ENCODE results near the gene ZNF672. TPM values are rescaled to one million over a fixed set of nuclear protein-coding genes. Genes with fewer than 3 reads are reported as not detected.
"Not testable (repeated sequence)": the region's sequence is repeated elsewhere in the genome, so short reads cannot be mapped to it uniquely, and the experiment has no call there.

ZNF672 gene
- total and polyA plus RNA-seq, 2 of the 13 experiments (the other 11 are each of a cell fraction or from before 2014, with no cell fraction given) = 17.2 to 22.9 TPM

GRCh38 chr1:248886237-248886895 is 48.3 kb downstream of the ZNF672 start:
- FAIRE-seq (no peak), ATAC-seq (no peak), DNase-seq (ENCODE audit: low spot score) (no peak)
- in situ Hi-C loops (cut with HindIII; ENCODE audit: extremely low pct_ligation_motif_present, low pct_unique_long_range_greater_than_20kb) (no loop called here), intact Hi-C loops (cut with micrococcal nuclease; ENCODE audit: unreplicated experiment) (no loop called here)
- TF ChIP-seq RCOR2 (CRISPR knock-in tag; IDR thresholded peaks at IDR 0.05) (no peak), HBP1 (CRISPR knock-in tag; IDR thresholded peaks at IDR 0.05; ENCODE audit: low read depth) (no peak), BRD4 (CRISPR knock-in tag; IDR thresholded peaks at IDR 0.05) (no peak), ZNF672 (CRISPR knock-in tag; IDR thresholded peaks at IDR 0.05) (no peak), RARA (CRISPR knock-in tag; IDR thresholded peaks at IDR 0.05) (no peak), SRY (CRISPR knock-in tag; IDR thresholded peaks at IDR 0.05) (no peak), ZNF652 (CRISPR knock-in tag; IDR thresholded peaks at IDR 0.05; ENCODE audit: borderline replicate concordance, low read depth) (no peak), ZFP90 (CRISPR knock-in tag; IDR thresholded peaks at IDR 0.05; ENCODE audit: borderline replicate concordance) (no peak), HCFC1 (IDR thresholded peaks at IDR 0.05; ENCODE audit: low read depth, low read length) (no peak), MBD4 (IDR thresholded peaks at IDR 0.05; ENCODE audit: borderline replicate concordance, low read length) (no peak), ZNF615 (CRISPR knock-in tag; IDR thresholded peaks at IDR 0.05; ENCODE audit: borderline replicate concordance) (no peak), TCF12 (IDR thresholded peaks at IDR 0.05) (no peak), TCF12 (CRISPR knock-in tag; IDR thresholded peaks at IDR 0.05) (no peak)
- Histone ChIP-seq H3K9me3 (ENCODE audit: low read length) (no peaks in the 10 kb centered on the region), H3K9ac (ENCODE audit: insufficient read depth, low read depth, low read length) (no peak overlapping the region), H3K79me2 (ENCODE audit: insufficient read depth, low read length) (no peaks in the 10 kb centered on the region), H3K27ac (ENCODE audit: extremely low read length, insufficient read depth, low read length) (no peak overlapping the region), H3K4me3 (replicated peaks in 1 of 3; ENCODE audit: insufficient read depth in 1 of 3, low read depth in 2 of 3, low read length in 3 of 3) (no peak overlapping the region), H3K27me3 (ENCODE audit: control insufficient read depth in 1 of 2, insufficient read depth in 2 of 2, low read length in 2 of 2) (no peaks in the 10 kb centered on the region; a peak in 1 of 5 replicates), H3K4me1 (ENCODE audit: insufficient read depth, low read length) (no peaks in the 10 kb centered on the region), H3K4me2 (ENCODE audit: low read depth, low read length) (no peak overlapping the region), H3K36me3 (replicated peaks in 1 of 2; ENCODE audit: control insufficient read depth in 1 of 2, insufficient read depth in 2 of 2, low read length in 2 of 2) (no peaks in the 10 kb centered on the region), H2AFZ (ENCODE audit: low read length) (no peak overlapping the region), H4K20me1 (ENCODE audit: insufficient read depth, low read length) (no peaks in the 10 kb centered on the region)
- no TSS peak for BruUV-seq (replicated peaks)
- CTCF ChIA-PET (ENCODE audit: low intra/inter-chr PET ratio, low total read pairs) = no interaction called here
- 17% methylated on average over 1 of the region's 1 CpG for WGBS (ENCODE audit: low lambda C conversion rate)
- POLR2A ChIA-PET = no interaction called here

- H3K9ac ChIP-seq (ENCODE audit: insufficient read depth, low read depth, low read length); FAIRE-seq; H3K4me2 ChIP-seq (ENCODE audit: low read depth, low read length); H3K79me2 ChIP-seq (ENCODE audit: insufficient read depth, low read length); in situ Hi-C loops (cut with HindIII; ENCODE audit: extremely low pct_ligation_motif_present, low pct_unique_long_range_greater_than_20kb); CTCF ChIA-PET (ENCODE audit: low intra/inter-chr PET ratio, low total read pairs); H3K27me3 ChIP-seq (ENCODE audit: control insufficient read depth in 1 of 2, insufficient read depth in 2 of 2, low read length in 2 of 2); H3K36me3 ChIP-seq (replicated peaks in 1 of 2; ENCODE audit: control insufficient read depth in 1 of 2, insufficient read depth in 2 of 2, low read length in 2 of 2); H3K27ac ChIP-seq (ENCODE audit: extremely low read length, insufficient read depth, low read length); H4K20me1 ChIP-seq (ENCODE audit: insufficient read depth, low read length); BruUV-seq (replicated peaks); H3K4me1 ChIP-seq (ENCODE audit: insufficient read depth, low read length); H3K9me3 ChIP-seq (ENCODE audit: low read length); intact Hi-C loops (cut with micrococcal nuclease; ENCODE audit: unreplicated experiment); ATAC-seq; H2AFZ ChIP-seq (ENCODE audit: low read length); DNase-seq (ENCODE audit: low spot score); H3K4me3 ChIP-seq (replicated peaks in 1 of 3; ENCODE audit: insufficient read depth in 1 of 3, low read depth in 2 of 3, low read length in 3 of 3): not testable (repeated sequence)
- POLR2A ChIA-PET = interaction anchor here (1.1 kb wide), 1 partner anchor 16 kb away, joined by 3 read pairs; the partner anchor contains the start of gene PGBD2
- 58% methylated on average over 10 of the region's 10 CpGs for WGBS (ENCODE audit: low lambda C conversion rate)
These were observed 51.9 kb downstream of the ZNF672 start for GRCh38 chr1:248889914-248890243.

All from HepG2 (cell line).